NCI-H82 treated with DMSO at 0.1 percent for 48 hours (cell line): ENCODE measurements around the gene MORN1.
"Not testable (repeated sequence)": the region's sequence is repeated elsewhere in the genome, so short reads cannot be mapped to it uniquely, and the experiment has no call there.

Experiments
- DNase-seq: peaks from one replicate; lab custom pipeline; 2025; ENCODE audit not compliant: unreplicated experiment; lab: John Stamatoyannopoulos, UW

The MORN1 gene

GRCh38 chr1:2297246-2298011, 93.9 kb downstream of the MORN1 start:
- no peak for DNase-seq

GRCh38 chr1:2296614-2297013, 94.7 kb downstream of the MORN1 start:
- DNase-seq, result no peak

DNA sequence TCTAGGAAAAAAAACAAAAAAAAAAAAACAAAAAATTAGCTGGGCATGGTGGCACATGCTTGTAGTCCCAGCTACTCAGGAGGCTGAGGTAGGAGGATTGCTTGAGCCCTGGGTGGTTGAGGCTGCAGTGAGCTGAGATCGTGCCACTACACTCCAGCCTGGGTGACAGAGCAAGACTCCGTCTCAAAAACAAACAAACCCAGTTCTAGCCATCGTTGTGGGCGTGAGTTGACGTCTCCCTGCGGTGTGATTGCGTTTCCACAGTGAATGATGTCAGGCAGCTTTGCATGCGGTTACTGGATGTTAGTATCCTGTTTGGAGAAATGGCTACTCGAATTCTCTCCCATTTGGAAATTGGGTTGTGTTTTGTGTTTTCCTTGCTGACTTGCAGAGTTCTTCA, 95.1 kb downstream of the MORN1 start:
- DNase-seq, result not testable (repeated sequence)

DNA sequence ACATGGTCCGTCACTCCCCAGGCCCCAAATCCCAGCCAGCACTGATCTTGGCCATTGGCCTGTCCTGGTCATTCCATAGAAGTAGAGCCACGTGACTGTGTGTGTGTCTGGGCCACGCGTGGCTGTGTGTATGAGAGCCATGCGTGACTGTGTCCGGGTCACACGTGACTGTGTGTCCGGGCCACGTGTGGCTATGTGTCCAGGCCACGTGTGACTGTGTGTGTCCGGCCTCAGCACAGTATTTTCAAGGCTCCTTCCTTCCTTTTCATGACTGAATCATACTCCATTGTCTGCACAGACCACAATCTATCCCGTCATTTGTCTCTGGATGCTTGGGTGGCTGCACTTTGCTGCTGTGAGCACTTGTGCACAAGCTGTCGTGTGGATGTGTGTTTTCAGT, 95.8 kb downstream of the MORN1 start:
- no peak for DNase-seq

DNA sequence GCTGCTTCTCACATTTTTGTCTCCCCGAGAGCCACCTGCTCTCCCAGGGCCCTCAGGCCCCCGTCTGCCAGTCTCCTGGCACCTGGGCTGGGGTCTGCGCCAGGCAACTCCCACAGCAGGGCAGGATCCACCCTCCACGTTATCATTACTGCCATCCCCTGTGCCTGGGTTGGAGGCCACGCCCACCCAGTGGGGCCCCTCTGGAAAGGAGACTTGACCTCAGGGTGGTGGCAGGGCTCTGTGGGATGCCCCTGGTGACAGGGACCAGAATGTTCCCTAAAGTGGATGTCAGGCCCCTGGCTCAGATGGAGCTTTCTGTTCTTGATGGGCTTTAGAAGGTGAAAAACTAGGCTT, 96.7 kb downstream of the MORN1 start:
- no peak for DNase-seq

DNA sequence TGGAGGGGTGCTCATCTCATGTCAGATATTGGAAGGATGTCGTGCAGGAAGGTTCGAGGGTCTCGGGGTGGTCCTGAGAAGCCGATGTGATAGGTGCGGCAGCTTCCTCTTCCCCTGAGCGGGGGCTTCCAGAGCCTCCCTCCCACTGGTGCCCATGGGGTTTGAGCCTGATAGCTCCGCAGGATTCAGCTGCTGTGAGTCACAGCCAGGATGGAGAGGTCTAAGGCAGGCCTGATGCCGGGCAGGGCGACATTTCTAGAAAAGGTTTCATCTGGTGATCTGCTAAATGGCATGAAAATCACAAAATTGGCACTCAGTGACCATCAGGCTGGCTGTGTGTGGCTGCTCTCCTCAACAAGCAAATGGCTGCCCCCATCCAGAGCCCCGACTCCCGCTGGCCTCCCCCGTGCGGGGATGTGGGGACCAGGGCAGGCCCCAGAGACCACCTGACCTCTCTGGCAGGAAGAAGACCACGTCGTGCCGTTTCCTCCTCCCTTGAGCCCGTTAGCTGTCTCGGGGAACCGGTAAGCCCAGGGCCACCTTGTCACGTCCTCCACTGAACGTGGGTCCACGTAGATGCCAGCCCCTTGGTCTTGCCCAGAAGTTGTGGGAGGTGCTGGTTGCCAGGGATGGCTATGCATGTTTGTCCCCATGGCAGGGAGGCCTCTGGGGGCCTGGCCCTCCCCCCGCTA, 97.2 kb downstream of the MORN1 start:
- DNase-seq, result no peak

DNA sequence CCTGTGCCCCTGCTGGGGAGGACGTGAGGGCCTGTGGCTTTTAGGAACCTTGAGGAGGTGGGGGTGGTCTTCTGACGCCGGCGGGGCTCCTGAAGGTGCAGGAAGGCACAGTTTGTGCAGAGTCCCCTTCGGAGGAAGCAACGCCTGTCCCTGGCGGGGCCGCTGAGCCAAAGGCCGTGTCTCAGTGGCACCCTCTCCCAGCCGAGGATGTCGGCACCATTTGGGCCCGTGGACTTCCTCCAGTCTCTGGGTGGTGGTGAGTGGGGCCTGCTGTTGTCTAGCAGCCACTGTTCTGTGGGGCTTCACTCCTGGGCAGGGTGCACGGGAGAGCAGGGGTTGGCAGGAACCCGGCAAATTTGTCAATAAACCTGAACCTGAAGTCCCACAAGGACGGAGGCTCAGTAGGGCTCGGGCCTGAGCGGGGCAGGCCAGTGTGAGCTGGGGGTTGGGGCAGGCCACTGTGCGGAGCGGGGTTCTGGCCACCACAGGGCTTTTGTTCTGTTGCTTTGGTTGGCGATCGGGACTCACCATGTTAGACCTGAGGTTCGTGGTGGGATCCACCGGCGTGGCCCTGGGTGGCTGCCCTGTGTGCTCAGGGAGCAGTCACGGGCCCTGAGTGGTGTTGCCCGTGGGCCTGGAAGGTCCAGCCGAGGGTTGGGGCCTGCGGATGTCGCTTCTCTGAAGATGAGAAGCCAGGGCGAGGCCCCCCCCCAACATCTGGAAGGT, 98.5 kb downstream of the MORN1 start:
- DNase-seq, result no peak

GRCh38 chr1:2291577-2291976, 99.8 kb downstream of the MORN1 start:
- no peak for DNase-seq

GRCh38 chr1:2290595-2291510, 100.5 kb downstream of the MORN1 start:
- no peak for DNase-seq

DNA sequence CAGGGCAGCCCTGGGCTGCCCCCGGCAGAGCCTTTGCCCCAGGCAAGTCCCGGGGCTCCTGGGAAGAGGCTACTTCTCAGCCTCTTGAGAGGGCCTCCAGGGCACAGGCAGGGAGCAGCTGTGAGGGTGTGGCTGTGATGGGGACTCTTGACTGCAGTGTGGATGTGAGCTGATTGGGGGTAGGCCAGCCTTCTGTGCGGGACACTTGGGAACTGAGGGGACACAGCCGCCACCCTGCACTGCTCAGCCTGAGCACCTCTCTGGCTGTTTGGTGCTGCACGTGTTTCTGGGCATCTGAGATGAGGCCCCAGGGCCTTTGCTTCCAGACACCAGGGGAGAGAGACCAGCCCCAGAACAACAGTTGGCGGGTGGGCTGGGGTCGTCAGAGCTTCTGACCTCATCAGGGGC, 101.2 kb downstream of the MORN1 start:
- no peak for DNase-seq

GRCh38 chr1:2289607-2290006, 101.7 kb downstream of the MORN1 start:
- DNase-seq, result no peak

DNA sequence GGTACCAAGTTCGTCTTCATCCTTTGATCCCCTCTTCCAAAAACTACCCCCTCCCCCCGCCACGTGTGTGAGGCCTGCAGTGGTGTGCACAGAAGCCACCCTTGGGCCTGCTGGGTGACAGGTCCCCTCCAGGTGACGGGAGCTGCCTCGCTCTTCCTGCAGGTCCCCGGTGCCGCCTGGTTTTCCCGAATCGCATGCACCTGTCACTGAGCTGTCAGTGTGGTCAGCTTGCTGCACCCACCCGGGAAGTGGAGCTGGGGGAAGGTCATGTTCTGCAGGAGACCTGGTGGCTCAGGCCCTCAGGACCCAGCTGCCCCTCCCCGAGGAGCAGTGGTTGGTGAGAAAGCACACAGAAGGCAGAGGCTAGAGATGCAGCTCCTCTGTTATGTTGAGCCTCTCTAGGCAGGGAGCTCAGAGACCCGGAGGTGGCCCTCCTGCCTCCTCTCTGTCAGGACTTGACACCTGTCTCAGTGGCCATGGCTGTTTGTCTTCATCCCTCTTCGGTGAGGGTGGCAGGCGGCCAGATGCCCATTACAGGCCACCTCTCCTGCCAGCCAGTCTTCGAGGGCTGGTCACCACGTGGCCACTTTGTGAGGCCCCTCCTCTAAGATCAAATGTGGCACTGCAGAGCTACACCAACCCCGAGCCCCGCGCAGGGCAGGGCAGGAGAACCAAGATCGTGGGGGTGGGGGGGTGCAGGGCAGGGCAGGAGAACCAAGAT, 102.4 kb downstream of the MORN1 start:
- no peak for DNase-seq

DNA sequence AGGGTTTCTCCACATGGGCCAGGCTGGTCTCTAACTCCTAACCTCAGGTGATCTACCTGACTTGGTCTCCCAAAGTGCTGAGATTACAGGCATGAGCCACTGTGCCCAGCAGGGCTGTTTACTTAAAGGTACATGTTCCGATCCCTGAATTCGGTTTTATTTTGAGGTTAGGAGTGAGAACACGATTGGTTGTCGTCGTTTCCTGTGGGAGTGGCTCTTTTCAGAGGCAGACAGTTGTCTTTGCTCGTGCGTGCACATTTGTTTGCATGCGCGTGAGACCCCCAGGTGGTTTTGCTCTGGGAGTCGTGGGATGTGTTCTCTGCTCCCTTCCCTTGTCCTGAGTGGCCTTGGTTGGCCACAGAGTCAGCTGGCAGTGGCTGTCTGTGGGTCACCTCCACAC, 103.0 kb downstream of the MORN1 start:
- no peak for DNase-seq

- no peak for DNase-seq
Observed at GRCh38 chr1:2287649-2288048, 103.7 kb downstream of the MORN1 start.

GRCh38 chr1:2286923-2287322, 104.4 kb downstream of the MORN1 start:
- DNase-seq, result no peak

- DNase-seq, result no peak
Observed at GRCh38 chr1:2284932-2285331, 106.4 kb downstream of the MORN1 start.

GRCh38 chr1:2283991-2284895, 107.1 kb downstream of the MORN1 start:
- DNase-seq, result no peak

DNA sequence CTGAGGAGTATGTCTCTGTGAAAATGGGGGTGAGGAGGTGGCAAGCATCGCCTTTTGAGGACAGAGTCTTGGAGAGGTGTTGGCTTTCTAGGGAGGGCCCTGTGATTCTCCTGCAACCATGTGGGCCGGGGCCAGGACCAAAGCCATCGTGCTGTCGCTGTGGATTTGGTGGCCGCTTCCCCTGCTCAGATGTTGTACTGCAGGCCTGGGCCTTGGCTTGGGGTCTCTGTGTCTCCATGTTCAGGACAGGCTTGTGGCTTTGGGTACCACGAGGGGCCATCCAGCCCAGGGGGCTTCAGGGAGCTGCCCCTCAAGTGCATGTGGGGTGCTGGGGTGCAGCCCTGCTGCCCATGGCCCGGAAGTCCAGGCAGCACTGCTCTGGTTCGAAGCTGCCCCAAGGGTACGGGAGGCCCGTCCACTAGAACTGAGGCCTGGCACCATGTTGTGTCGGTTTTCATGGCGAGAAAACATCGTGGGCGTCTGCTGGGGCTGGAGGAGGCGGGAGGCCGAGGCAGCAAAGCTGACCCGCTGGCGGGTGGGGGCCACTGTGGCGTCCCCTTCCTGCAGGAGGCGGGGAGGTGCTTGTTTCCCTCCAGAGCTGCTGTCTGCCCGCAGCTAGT, 107.9 kb downstream of the MORN1 start:
- DNase-seq, result no peak
